NCI-H146 treated with DMSO at 0.1 percent for 48 hours (cell line): ENCODE results near the gene GPR183.

Source experiments
- DNase-seq: peaks from one replicate; lab custom pipeline; 2025; ENCODE audit not compliant: unreplicated experiment; lab: John Stamatoyannopoulos, UW

The GPR183 gene

DNA sequence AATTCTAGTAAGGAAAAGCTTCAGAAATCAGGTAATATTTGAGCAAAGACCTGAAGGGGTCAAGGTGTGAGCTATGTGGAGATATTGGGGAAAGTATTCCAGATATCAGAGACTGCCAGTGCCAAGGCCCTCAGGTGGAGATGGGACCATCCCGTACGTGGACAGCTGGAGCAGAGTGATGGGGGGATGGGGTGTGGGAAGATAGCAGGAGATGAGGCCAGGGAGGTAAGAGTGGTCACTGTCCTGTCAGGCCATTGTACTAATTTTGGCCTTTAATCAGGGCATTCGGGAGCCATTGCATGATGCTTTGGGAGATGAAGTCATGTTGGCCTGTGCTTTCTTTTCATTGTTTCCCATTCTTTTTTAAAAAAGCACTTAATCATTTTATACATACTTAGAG is 36.0 kb downstream of the GPR183 start:
- DNase-seq = no peak

GRCh38 chr13:99270518-99270917 is 36.7 kb downstream of the GPR183 start:
- no peak for DNase-seq

DNA sequence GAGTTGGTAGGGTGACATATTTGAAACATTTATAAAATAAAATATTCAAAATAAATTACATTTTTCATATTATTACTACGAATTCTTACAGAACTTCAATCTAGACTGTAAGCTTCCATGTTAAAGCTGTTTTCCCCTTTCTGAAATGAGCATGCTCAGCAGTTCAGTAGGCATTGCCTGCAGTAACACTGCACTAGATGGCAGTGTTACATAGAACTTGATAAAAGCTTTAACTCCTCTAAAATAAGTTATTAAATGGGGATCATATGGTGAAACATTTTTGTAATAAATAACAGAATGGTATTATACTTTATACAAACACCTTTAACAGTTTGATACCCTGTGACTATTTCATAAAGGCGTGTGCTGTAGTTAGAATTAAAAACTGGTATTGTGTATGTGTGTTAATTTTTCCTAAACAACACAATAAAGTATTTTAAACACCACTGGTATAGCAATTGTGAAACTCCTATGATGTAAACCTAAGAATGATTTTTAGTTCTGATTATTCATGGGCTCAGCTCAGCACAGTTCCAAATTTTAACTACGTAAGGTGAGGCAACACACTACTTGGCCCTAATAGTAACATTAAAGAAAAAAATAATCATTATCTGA is 37.5 kb downstream of the GPR183 start:
- DNase-seq = no peak

DNA sequence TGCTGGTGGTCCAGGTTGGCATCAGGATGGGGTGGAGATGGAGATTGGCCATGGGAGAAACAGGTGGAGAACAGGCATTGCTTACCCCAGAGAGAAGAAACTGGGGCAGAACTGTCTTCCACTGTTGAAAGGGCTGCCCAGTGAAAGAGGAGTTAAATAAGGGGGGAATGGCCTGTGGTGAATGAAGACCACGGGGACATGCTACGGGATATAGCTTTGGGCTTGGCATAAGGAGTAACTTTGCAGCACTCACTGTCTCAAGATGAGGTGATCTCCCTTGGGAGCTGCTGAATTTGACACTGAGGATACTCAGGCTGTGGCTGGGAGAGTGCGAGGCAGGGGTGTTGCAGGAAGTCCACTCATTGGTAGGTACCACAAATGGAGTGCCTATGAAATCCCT is 38.4 kb downstream of the GPR183 start:
- no peak for DNase-seq

DNA sequence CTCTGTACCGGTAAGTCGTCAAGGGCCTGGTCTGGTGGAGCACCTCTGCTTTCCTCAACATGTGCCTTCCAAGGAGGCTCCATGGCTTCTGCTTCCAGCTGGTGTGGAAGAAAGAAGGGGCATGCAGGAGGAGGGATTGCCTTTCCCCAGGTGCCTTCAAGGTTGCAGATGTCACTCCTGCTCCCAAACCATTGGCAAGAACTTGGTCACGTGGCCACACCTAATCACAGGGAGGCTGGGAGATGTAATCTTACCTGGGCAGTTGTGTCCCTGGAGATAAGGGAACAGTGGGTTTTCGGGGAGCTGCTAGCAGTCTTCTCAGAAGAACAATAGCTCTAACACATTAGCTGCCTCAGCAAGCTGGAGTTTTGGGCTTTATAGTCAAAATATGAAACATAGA is 39.3 kb downstream of the GPR183 start:
- DNase-seq = no peak

DNA sequence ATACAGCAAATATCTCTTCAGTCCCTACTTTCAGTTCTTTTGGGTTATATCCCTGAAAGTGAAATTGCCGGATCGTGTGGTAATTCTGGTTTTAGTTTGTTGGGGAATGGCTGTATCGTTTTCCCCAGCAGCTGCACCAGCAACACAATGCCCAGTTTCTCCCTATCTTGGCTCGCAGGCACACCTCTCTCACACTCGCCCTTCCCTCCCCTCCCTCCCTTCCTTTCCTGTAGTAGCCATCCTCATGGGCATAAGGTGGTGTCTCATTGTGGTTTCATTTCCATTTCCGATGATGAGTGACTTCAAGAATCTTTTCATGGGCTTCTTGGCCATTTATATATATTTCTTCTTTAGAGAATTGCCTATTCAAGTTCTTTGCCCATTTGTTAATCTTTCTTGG is 40.4 kb downstream of the GPR183 start:
- no peak for DNase-seq

DNA sequence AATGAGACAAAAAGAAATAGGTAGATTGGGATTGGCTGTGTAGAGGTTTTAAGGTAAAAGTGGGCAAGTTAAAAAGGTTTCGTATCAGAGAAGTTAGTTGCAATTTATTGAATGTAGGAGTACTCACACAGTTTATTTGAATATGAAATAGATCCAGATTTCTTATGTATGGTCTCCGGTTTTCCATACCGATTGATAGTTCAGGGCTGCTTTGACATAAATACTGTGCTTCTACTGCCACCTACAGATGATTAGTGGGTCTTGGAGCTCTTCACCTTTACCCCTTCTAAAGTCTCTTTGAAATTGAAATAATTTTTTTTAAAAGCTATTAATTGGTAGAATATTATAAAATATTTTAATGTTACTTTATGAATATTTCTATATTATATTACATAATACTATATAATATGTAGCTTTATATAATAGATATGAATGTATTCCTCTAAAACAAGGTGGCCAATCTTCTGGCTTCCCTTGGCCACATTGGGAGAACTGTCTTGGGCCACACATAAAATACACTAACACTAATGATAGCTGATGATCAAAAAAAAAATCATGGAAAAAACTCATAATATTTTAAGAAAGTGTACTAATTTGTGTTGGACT is 41.3 kb downstream of the GPR183 start:
- DNase-seq = peak; percentile 43

DNA sequence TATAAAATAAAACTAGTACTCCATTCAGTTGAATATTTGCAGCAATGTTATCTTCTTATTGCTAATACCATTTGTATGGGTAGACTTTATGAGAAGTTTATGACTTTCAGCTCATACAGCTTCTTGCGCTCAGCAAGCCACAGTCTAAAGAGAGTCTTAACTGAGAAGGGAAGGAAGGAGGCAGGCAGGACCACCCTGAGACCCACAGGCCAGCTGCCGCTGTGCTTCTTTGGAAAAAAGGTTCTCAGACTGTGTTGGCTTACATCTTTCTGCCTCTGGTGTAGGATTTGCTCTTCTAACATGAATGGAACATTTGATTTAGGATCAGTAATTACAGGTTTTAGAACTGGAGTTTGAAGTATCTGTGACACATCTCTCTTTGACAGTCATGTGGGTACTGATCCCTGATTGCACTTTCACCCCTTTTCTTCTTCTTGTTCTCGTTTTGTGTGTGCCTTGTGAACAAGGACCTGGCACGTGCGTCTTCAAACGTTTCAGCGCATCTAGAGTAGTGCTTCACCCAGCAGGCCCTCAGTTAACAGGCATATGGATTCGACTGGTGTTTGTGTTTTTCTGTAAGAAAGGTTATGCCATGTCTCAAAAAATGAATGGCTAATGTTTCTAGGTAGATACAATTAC is 41.9 kb downstream of the GPR183 start:
- no peak for DNase-seq

- no peak for DNase-seq
Observed at GRCh38 chr13:99264051-99264450, 43.1 kb downstream of the GPR183 start.

GRCh38 chr13:99263126-99263785 is 43.9 kb downstream of the GPR183 start:
- DNase-seq = no peak

DNA sequence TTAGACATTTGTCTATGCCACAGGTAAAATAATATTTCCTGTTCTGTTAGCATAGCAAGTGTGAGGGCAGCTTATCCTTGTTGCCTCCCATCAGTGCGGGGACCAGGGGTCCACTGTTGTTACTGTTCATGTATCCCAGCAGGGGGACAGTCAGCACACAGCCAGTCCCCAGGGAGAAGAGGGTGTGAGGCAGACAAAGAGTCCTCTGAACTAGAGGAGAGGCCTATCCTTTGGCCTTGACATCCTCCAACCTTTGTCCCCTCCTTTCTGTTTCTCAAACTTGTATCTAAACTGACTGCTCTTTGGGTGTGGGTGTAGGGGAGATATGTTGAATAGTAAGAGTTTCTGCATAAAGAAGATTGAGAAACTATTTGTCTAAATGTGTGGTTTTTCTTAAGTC is 46.1 kb downstream of the GPR183 start:
- no peak for DNase-seq

GRCh38 chr13:99260216-99260615 is 47.0 kb downstream of the GPR183 start:
- no peak for DNase-seq

GRCh38 chr13:99258946-99259345 is 48.3 kb downstream of the GPR183 start:
- no peak for DNase-seq

DNA sequence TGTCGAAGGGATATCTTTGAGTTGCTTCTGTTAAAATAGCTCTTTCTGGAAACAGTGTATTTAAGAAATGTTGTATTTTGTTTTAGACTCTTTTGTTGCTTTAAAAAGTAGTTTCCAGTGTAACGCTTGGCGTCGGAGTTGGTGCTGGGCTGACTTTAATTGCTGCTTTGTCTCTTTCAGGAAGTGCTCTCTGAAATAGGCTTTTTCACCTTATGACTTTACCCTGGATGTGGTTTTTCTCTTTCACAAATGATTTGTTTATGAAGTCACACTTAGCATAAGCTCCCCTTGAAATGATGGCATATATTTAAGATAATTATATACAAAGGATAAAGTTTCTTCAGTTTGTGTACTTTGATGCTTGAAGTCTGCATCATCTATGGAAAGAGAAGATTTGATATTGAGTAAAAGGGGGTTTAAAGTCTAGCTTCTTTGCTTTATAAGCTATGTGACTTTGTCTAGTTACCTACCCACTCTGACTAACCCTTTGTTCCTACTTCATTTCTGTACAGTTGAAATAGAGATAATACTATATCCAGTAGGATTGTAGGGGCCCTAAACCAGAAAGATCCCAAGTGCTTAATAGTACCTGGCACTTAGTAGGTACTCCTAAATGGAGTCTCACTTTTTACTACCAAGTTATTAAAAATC is 48.9 kb downstream of the GPR183 start, which contains the start of gene GPR18:
Gene GPR18 (minus strand): TSS at position 170 of the 651 bp plus-strand sequence. CDS start 2,507 bp downstream, outside the sequence.
- no peak for DNase-seq

DNA sequence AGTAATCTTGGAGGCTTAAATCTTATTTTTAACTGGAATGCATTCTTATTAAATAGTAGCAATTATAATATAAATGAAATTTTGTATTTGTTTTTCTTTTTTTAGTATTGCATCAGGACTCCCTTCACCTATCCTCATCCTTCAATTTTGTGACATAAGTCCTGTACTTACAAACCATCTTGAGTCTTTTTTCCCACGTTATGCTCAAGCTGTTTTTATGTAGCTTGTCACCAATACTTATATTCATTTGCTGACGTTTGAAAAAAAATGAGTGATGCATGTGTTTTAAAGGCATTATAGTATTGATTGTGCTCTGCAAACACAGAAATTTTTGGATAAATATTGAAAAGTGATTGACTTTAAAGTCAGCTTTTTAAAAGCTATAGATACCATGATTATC is 49.9 kb downstream of the GPR183 start:
- DNase-seq = no peak

DNA sequence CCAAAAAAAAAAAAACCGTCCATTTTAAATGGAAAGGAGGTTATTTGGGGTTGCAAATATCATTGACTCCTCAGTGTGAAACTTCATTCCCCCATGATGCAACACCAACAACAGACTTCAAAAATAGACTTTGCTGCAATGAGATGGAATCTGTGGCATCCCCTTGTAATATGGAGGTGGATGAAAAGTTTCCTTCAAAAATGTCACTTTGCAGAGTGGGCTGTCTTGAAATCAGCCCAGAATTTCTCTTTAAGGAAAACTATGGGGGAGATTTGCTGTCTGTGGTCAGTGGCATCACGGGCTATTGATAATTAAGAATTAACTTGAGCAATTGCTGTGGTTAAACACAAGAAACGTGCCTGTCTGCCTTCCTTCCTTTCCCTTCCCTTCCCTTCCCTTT is 50.5 kb downstream of the GPR183 start:
- no peak for DNase-seq

GRCh38 chr13:99256283-99256682 is 50.9 kb downstream of the GPR183 start:
- DNase-seq = no peak

- DNase-seq = no peak
Observed at GRCh38 chr13:99255271-99255670, 51.9 kb downstream of the GPR183 start.

DNA sequence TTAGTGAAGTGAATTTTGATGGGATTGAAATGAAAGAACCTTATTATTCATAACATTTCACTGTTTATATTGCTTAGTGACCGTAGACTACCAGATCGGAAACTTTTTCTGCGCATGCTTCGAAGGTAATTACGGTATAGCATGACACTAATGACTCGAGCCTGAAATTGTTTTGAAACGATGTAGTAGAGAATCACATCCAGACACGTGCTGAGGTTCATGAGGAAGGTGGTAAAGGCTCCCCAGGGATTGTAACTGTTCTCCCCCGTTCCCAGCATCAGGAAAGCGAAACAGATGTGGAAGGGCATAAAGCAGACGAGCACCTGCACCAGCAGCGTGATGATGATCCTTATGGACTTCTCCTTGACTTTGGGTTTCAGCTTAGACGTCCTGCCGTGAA is 52.4 kb downstream of the GPR183 start:
- DNase-seq = no peak

GRCh38 chr13:99251921-99252320 is 55.3 kb downstream of the GPR183 start:
- no peak for DNase-seq

DNA sequence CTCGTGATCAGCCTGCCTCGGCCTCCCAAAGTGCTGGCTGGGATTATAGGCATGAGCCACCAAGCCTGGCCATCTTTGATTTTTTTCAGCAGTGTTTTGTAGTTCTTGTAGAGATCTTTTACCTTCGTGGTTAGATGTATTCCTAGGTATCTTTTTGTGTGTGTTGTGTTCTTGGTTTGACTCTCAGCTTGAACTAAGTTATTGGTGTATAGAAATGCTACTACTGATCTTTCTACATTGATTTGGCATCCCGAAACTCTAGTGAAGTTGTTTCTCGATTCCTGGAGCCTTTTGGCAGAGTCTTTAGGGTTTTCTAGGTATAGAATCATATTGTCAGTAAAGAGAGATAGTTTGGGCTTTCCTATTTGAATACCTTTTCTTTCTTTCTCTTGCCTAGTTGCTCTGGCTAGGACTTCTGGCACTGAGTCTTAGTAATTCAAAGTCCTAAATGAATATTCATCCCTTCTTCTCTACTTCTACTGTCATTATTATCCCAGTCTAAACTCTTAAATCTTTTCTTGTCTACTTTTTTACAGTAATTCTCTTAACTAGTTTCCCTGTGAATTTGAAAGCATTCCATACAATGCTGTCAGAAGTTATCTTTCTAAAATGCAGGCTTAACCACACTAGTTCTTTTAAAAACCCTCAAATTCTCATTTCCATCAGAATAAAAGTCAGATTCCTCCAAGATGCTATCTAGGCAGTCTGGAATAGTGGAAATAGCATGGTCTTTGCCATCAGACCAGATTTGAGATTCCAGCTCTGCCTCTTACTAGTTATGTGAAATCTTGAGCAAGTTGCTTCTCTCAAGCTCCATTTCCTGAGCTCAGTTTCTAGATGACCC is 56.0 kb downstream of the GPR183 start:
- DNase-seq = no peak
